ENCODE measurements around the gene ROR1.
"Not testable (repeated sequence)": the region's sequence is repeated elsewhere in the genome, so short reads cannot be mapped to it uniquely, and the experiment has no call there.

The ROR1 gene

GRCh38 chr1:63759778-63760177 is 14.0 kb upstream of the ROR1 start:
- DNase-seq = no peak

DNA sequence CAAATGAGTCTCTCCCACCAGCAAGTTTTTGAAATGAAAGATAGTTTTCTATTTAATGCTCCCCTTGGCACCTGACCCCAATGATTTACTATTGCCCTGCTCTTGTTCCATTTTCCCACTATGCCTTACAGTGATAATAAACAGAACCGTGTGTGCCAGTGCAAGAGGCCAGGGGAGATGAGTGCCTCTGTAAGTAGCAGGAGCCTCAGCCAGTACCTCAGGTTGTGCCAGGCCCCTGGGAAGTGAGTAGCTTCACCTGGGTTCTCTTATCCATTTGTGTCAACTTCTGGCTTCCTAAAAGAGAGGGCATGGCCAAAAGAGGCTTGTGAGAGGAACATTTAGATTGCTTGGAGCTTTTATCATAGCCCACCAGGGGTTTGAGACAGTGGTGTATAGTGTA is 3.4 kb upstream of the ROR1 start:
- no peak for DNase-seq

DNA sequence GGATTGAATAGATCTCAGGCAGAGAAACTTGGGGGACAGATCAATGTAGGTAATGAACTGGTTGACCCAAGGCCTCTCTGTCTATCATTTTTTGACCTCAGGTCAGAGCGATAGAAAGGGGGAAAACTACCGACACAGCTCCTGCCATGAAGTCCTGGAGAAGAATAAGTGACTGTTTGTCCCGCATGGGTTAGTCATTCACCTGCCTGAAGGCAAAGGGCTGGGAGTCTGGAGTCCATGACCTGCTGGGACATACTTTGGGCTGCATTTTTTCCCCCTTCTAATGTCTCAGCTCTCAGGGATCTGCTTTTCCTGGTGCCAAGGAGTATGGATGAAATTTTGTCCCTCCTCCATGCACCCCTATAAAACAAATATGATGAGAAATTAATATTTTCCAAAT is 1.6 kb upstream of the ROR1 start:
- DNase-seq = no peak

DNA sequence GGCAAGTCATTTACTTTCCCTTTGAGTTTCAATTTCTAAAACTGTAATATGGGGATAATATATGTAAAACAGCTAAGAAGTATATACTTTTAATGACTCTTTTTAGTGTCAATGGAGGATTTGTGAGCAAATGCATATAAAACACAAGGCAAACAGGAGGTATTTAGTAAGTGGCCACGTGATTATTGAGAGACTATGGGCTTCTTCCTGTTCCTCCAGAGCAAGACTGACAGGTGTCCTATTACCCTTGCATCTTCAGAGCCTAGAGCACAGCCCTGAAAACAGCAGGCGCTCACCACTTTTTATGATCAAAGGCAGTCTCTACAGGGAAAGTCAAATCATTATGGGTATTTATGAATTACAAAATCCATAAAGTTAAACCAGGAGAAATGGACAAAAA is 941 bp upstream of the ROR1 start:
- no peak for DNase-seq

- DNase-seq = no peak
Observed at GRCh38 chr1:63773496-63773814, 362 bp upstream of the ROR1 start.

GRCh38 chr1:63774617-63775417 is 1.0 kb downstream of the ROR1 start:
- DNase-seq = no peak

- no peak for DNase-seq
Observed at GRCh38 chr1:63775418-63776127, 1.8 kb downstream of the ROR1 start.

DNA sequence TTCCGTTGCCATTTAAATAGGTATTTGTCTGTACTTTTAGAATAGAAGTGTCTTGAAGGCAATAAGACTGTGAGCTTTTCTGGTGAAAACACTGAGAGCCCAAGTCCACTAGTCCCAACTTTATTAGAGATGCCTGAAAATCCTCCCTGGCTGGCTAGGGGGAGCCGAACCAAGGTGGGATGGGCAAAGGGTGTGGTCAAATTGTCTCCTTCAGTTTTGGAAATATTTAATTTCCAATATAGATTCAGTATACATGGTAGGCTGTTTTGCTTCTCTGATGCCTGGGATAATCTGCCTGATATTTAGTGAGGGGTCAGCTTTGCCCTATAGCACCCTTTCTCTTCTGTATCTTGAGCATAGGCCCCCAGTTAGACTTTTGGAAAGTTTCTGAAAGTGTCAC is 3.5 kb downstream of the ROR1 start:
- DNase-seq = no peak

GRCh38 chr1:63777965-63778880 is 4.4 kb downstream of the ROR1 start:
- no peak for DNase-seq

GRCh38 chr1:63779338-63780211 is 5.8 kb downstream of the ROR1 start:
- DNase-seq = no peak

DNA sequence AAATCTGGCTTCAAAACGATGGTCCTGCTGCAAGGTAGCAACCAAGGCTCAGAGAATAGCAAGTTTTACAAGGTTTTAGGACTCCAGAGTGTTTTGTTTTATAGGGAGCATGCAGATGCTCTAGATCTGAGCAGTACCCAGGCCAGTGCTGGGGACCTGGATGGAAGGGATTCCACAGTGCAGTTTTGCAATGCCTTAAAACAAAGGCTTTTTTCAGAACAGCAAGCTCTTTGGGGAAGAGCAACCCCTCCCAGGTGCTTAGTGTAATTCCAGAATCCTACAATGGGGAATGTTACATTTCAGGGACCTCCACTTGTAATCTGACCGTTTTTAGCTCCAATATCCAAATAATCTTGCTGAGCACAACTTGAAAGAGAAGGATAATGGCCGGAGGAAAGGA is 6.7 kb downstream of the ROR1 start:
- no peak for DNase-seq

DNA sequence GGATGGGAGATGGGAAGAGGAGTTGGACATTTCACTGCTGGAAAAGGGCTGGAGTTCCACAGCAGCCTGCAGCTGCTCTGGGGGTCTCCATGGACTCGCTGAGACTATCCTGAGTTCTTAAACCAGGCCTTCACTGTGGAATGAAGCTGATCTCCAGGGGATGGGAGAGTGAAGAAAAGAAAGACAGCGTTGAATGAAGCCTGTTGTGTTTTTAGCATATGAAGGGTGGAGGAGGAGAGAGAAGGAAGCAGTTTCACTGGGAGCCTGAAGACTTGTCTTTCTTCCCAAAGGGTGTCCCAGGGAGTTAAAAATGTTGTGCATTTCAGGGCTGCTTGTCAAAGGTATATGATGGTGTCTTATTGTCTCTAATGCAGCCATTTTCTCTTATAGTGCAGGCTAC is 9.2 kb downstream of the ROR1 start:
- DNase-seq = no peak

DNA sequence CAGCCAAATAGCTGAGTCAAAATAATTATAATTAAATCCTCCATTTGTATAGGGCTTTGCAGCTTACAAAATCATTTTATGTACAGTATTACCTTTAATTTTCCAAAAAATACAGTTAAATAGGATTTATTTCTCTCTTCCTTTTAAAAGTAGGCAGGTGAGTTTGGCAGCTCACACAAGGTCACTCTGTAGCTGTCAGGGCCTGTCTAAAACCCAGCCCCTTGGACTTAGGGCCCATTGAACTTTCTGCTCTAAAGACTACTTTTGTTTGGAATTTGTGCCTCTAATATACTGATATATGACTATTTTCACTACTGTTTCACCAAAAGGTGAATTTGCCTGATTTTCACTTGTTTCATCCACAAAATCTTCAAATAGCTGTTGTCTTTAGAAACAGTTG is 10.3 kb downstream of the ROR1 start:
- DNase-seq = no peak

DNA sequence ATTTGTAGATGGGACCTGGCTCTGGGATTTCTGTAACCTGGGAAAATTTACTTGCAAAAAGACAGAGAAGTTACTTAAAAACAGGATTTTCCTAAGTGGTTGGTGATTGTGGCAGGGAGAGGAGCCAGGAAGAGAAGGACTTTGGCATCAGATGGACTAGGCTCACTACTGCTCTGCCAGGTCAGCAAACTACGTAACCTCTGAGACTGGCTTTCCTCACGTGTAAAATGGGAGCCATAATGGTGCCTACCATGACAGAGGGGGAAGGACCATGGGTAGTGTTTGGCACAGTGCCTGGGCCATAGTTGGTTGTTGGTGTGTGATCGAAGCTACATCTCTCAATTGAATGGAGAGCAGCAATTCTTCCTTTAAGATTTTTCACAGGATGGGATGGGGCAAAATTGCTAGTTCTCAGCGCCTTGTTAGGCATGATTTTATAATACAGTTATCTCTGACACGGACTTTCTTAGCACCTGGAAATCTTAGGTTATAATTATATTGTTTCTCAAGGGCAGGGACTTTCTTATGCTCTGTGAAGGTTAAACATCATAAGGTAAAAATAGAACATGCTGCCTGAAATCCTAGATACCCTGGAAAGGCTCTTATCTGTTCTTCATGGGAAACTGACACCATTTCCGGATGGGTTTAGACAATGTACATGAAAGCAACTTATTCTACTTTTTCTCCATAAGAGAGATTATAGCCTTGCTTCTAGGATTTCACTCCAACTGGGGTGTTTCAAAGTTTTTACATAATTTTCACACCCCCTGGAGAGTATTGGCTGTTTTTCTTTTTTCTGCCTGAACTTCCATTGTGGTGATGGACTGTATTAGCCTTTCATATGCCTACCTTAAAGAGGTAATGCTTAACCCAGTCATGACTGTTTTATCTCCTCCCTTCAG is 10.9 kb downstream of the ROR1 start:
- DNase-seq = no peak

DNA sequence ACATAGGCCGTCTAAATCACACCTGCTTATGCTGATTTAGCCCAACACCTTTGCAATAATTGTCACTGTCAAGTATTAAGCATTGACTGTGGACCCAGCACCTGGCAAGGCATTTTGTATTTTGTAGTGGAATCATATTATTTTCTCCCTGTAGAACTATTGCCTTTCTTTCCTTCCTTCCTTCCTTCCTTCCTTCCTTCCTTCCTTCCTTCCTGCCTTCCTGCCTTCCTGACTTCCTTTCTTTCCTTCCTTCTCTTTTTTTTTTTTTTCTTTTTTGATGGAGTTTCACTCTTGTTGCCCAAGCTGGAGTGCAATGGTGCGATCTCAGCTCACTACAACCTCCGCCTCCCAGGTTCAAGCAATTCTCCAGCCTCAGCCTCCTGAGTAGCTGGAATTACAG is 13.5 kb downstream of the ROR1 start:
- DNase-seq = not testable (repeated sequence)

DNA sequence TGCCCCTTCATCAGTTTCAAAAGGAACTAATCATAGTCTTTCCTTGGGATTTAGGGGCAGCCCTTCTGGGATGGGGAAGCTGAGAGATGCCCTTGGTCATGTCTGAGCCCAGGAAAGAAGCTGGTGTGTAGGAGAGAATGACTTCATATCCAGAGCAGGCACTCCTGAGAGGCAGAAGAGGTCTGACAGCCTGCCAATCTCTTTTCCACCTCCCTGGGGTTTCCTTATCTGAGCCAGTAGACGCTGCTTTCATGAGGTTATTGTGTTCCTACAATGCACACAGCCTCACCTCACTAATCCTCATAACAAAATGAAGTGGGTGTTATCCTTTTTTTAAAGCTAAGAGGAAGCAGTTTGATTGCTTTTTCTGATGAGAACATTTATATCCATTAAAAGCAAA is 14.1 kb downstream of the ROR1 start:
- DNase-seq = no peak

- DNase-seq = no peak
Observed at GRCh38 chr1:63789856-63790605, 16.2 kb downstream of the ROR1 start.

DNA sequence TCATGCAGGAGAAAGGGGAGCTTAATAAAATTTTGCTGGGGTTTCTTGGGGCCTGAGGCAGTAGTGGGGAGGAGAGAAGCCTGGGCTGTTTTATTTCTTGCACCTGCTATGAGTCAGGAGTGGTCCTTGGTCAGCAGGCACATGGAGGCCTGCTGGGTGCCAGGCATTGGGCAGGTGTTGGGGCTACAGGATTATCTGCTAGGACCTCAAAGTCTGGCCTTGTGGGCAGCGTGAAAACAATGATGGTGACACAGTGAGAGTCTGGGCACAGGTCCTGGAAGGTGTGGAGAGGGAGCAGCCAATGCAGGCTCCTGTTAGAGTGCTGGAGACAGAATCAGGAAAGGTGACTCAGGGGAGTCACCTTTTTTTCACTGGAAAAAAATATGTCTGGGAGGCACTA is 17.2 kb downstream of the ROR1 start:
- DNase-seq = no peak

GRCh38 chr1:63792152-63792551 is 18.3 kb downstream of the ROR1 start:
- DNase-seq = no peak

- no peak for DNase-seq
Observed at GRCh38 chr1:63793741-63794240, 20.0 kb downstream of the ROR1 start.

- no peak for DNase-seq
Observed at GRCh38 chr1:63794354-63794753, 20.5 kb downstream of the ROR1 start.
